GM21447 (cell line): ENCODE results near the gene ARL16.
"Not testable (repeated sequence)": the region's sequence is repeated elsewhere in the genome, so short reads cannot be mapped to it uniquely, and the experiment has no call there.

Experiments
- ATAC-seq: cut with Tn5 transposase; IDR thresholded peaks from one replicate; pipeline ENCODE4 v1.9.1; 2021; ENCODE audit not compliant: unreplicated experiment

The ARL16 gene

GRCh38 chr17:81696218-81696941, 12.8 kb upstream of the ARL16 start:
- no peak for ATAC-seq

- ATAC-seq = no peak
Measured at GRCh38 chr17:81695801-81696200, 12.2 kb upstream of the ARL16 start.

- ATAC-seq = no peak
Measured at GRCh38 chr17:81695211-81695610, 11.6 kb upstream of the ARL16 start.

GRCh38 chr17:81694810-81695209, 11.2 kb upstream of the ARL16 start:
- no peak for ATAC-seq

- no peak for ATAC-seq
Measured at GRCh38 chr17:81693509-81694210, 10.1 kb upstream of the ARL16 start.

- ATAC-seq = no peak
Measured at GRCh38 chr17:81691608-81692007, 8.0 kb upstream of the ARL16 start.

GRCh38 chr17:81691196-81691595, 7.6 kb upstream of the ARL16 start:
- no peak for ATAC-seq

- ATAC-seq = no peak
Measured at GRCh38 chr17:81690549-81690948, 7.0 kb upstream of the ARL16 start.

- ATAC-seq = no peak
Measured at GRCh38 chr17:81690066-81690465, 6.5 kb upstream of the ARL16 start.

- ATAC-seq = no peak
Measured at GRCh38 chr17:81688616-81689015, 5.0 kb upstream of the ARL16 start.

- no peak for ATAC-seq
Measured at GRCh38 chr17:81687770-81688541, 4.4 kb upstream of the ARL16 start.

- ATAC-seq = no peak
Measured at GRCh38 chr17:81686614-81687013, 3.0 kb upstream of the ARL16 start.

GRCh38 chr17:81685108-81685507, 1.5 kb upstream of the ARL16 start:
- no peak for ATAC-seq

GRCh38 chr17:81684442-81684911, 880 bp upstream of the ARL16 start:
- no peak for ATAC-seq

GRCh38 chr17:81683208-81683583, 401 bp downstream of the ARL16 start:
- ATAC-seq = no peak

- ATAC-seq = no peak
Measured at GRCh38 chr17:81682565-81683207, 911 bp downstream of the ARL16 start.

- no peak for ATAC-seq
Measured at GRCh38 chr17:81681672-81682071, 1.9 kb downstream of the ARL16 start.

- no peak for ATAC-seq
Measured at GRCh38 chr17:81680150-81680549, 3.4 kb downstream of the ARL16 start.

GRCh38 chr17:81676906-81677305, 6.7 kb downstream of the ARL16 start:
- ATAC-seq = no peak

- not testable (repeated sequence) for ATAC-seq
Measured at GRCh38 chr17:81675515-81676221, 7.9 kb downstream of the ARL16 start.
